ENCODE measurements around the gene MSMB.

- TF ChIP-seq TAF1 (IDR thresholded peaks at IDR 0.05; ENCODE audit: low read depth, low read length) (no peak), POLR2AphosphoS5 (IDR thresholded peaks at IDR 0.05; ENCODE audit: low read depth, low read length) (no peak), POLR2A (IDR thresholded peaks at IDR 0.05; ENCODE audit: low read depth, low read length) (no peak), SPI1 (IDR thresholded peaks at IDR 0.05; ENCODE audit: low read depth, low read length) (no peak), POU2F2 (IDR thresholded peaks at IDR 0.05; ENCODE audit: low read depth, low read length) (no peak)
These were observed 6.1 kb downstream of the MSMB start for GRCh38 chr10:46040004-46040403.

All from GM12891 (cell line).